GM13976 (cell line): ENCODE measurements around the gene PPFIA3.

ENCODE experiments used
- DNase-seq: peaks from one replicate; pipeline ENCODE4 v3.0.0; 2012; ENCODE audit warnings: low spot score
- in situ Hi-C: fragments of 300-500 bp; cut with MboI; formaldehyde crosslinking; loops from one replicate; pipeline ENCODE4 v1.12.0; 2022; ENCODE audit warnings: low sequenced_read_pairs, mixed read lengths, inconsistent platforms; ENCODE audit not compliant: unreplicated experiment
- TF ChIP-seq, protein P1 (sequence below): IDR thresholded peaks from 2 replicates; pipeline ENCODE4 v1.5.1; 2012; ENCODE audit warnings: borderline replicate concordance, mild to moderate bottlenecking; ENCODE audit not compliant: insufficient read depth; ENCODE audit errors: extremely low read depth, missing control alignments, control extremely low read depth

The PPFIA3 gene

DNA sequence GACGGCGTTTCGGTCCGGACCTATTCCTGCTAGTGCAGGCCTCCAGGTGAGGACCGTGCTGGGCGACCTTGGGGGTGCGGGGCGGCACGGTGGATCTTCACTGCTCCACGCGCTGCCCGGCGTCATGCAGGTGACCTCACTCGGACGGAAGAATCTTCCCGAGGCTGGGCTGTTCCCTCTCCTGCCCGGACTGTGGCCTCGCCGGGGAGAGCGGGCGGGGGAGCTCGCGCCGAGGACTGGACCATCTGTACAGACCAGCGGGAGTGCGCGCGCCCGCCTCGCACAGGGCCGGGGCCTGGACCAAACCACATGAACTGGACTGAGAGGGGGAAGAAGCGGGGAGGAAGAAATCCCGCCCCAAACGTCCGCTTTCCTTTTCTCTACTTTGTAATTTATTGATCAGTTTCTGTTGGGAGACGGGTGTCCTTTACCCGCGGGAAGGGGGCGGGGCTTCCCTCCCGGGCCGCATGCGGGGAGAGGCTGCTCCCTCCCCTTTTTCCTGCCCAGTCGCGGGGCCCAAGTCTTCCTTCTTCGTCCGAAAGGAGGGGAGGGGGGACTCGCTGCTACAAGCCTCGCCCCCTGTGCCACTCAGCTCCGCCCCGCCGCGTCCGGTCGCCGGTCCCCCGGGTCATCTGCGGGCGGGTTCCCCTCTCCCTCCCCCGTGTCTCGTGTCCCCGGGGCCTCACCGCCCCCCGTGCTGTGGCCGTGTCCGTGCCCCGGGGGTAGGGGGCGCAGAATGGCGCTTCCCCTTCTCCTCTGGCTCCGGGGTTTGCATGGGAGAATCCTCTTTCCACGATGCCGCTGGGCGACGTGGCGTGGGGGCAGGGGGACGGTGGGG lies 31.0 kb downstream of the PPFIA3 start:
- in situ Hi-C loops = no loop called here
- DNase-seq = peak; percentile 83
- TF ChIP-seq, protein P1, sequence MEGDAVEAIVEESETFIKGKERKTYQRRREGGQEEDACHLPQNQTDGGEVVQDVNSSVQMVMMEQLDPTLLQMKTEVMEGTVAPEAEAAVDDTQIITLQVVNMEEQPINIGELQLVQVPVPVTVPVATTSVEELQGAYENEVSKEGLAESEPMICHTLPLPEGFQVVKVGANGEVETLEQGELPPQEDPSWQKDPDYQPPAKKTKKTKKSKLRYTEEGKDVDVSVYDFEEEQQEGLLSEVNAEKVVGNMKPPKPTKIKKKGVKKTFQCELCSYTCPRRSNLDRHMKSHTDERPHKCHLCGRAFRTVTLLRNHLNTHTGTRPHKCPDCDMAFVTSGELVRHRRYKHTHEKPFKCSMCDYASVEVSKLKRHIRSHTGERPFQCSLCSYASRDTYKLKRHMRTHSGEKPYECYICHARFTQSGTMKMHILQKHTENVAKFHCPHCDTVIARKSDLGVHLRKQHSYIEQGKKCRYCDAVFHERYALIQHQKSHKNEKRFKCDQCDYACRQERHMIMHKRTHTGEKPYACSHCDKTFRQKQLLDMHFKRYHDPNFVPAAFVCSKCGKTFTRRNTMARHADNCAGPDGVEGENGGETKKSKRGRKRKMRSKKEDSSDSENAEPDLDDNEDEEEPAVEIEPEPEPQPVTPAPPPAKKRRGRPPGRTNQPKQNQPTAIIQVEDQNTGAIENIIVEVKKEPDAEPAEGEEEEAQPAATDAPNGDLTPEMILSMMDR = no peak

DNA sequence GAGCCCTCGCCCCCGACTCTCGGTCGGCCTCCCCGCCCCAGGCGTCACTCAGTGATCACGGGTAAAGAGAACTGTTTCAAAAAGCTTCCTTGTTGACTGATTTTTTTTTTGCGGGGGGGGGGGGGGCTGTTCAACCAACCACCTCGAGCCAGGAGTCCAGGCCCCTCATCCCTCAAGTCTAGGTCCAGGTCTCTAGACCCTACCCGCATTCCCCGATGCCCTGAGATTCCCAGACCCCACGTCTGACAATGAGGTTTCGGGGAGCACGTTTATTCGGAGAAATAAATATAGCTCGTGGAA lies 31.6 kb downstream of the PPFIA3 start:
- no peak for DNase-seq
- TF ChIP-seq, protein P1 = no peak
- in situ Hi-C loops = no loop called here

DNA sequence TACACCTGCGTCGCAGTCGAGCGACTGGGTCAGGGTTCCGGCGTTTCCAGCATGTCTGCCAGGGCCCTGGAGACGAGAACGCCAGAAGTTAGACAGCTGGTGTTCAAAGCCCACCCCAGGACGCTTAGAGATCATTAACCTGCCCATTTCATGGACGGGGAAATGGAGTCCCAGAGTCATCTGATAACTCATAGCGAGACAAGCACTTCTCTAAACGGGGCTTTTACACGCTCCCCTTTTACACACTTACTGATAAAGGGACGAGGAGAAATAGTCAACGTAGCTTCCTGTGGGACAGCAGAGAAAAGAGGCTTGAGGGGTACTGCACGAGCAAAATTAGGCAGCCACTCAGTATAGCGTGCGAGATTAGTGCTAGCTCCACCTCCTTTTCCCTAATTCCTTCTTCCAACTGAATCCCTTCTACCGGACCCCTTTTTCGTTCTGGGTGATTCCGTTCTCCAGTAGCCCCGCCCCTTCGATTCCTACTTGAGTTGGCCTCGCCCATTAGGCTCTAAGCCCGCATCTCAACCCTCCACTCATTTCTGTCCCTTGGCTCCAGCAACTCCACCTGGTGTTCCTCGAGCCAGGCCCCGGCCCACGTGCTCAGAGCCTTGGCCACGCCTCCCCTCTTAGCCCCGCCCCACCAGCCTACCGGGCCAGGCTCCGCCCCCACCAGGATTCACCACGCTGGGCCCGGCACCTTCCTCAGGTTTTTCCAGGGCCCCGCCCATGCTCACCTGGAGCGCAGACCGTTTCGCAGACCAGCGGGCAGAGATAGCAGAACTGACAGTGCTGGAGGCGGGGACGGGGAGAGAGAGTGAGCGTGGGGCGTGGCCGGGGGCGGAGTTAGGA lies 32.1 kb downstream of the PPFIA3 start:
- peak; percentile 58 for DNase-seq
- TF ChIP-seq, protein P1 = no peak
- in situ Hi-C loops = no loop called here

DNA sequence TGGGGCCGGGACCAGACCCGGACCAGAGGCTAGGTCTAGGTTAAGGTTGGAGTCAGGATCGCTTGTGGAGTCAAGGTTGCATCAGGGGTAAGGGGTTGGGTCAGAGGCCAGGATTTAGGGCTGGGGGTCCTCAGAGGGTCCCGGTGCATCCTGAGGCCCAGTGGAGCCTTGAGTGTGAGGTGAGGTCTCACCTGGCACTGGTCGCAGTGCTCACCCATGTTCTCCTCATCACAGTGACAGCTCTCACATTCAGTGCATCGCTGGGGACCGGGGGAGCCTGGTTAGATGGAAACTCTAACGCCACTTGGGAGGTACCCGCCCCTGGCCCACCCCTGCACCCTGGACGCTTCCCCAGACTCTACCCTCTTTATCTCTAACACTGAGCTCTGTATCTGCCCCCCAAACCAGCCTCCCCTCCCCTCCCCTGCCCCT lies 32.8 kb downstream of the PPFIA3 start:
- TF ChIP-seq, protein P1 = no peak
- in situ Hi-C loops = no loop called here
- no peak for DNase-seq

DNA sequence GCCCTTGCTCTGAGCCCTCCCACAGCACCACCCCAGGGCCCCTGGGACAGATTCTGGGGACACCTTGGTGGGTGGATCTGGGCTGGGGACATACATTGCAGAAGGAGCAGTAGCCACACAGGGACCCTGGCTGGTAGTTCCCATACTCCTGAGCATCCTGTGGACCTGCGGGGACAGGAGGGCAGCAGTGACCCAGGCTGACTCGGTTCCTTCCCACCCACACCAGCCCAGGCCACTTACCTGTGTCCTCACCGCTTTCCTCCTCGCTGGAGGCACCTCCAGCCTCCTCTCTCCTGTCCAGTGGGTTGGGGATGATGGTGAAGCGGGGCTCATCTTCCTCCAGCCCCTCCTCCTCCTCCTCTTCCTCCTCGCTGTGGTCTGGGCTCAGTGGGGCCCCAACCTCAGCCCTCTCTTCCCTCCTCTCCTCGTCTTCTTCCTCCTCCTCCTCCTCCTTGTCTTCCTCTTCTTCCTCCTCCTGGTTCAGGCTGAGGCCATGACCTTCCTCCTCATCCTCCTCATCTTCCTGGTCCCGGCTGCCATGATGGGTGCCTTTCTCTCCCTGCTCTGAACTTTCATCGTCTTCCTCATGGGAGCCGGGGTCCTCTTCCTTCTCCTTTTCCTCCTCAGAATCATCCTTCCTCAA lies 33.9 kb downstream of the PPFIA3 start:
- DNase-seq = no peak
- TF ChIP-seq, protein P1 = no peak
- in situ Hi-C loops = no loop called here

DNA sequence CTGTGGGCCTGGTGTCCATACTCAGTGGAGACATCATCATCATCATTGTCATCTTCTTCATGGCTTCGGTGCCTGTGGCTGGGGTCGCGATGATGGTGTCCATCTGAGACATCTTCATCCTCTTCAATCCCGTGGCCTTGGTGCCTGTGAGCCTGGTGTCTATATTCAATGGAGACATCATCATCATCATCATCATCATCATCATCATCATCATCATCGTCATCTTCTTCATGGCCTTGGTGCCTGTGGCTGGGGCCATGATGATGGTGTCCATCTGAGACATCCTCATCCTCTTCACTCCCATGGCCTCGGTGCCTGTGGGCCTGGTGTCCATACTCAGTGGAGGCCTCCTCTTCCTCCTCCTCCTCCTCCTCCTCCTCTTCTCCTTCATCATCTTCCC lies 34.9 kb downstream of the PPFIA3 start:
- in situ Hi-C loops = no loop called here
- TF ChIP-seq, protein P1 = no peak
- DNase-seq = no peak
